Posterior cingulate gyrus (tissue), 11 donors: Measurements from ENCODE around the gene SORCS2.
A peak's percentile ranks its signal among the peaks of the same experiment; 100 is the strongest.

ENCODE experiments used
- DNase-seq, 10 donors: peaks; one replicate each; pipeline versions ENCODE4 v3.0.0 to v3.0.0-alpha.2; 2020 to 2021; ENCODE audit warnings: mixed read lengths in 3 of 10
- intact Hi-C: fragments of 100-400 bp; cut with DNase I; formaldehyde crosslinking; loops from one replicate; pipeline ENCODE4 v1.15.1; 2023

Gene SORCS2

GRCh38 chr4:7461230-7461629, 268.9 kb downstream of the SORCS2 start:
- intact Hi-C loops, result loop anchor here (5.0 to 10.0 kb wide), 3 partner anchors 136 to 341 kb away; no protein-coding TSS in a partner anchor
- DNase-seq, result peak in 4 of 10 donors; percentile 5 to 86 (median 49)

GRCh38 chr4:7462509-7462971, 270.2 kb downstream of the SORCS2 start:
- peak; percentile 37 to 94 (median 64) for DNase-seq
- intact Hi-C loops, result loop anchor here (1.0 to 10.0 kb wide), 5 partner anchors 138 to 340 kb away; partner anchors contain the start of gene SORCS2

- peak in 4 of 10 donors; percentile 29 to 84 (median 58) for DNase-seq
- intact Hi-C loops, result loop anchor here (5.0 to 10.0 kb wide), 3 partner anchors 139 to 339 kb away; no protein-coding TSS in a partner anchor
These were observed 271.4 kb downstream of the SORCS2 start for GRCh38 chr4:7463566-7464258.

- DNase-seq, result no peak
- intact Hi-C loops, result loop anchor here (5.0 to 10.0 kb wide), 3 partner anchors 139 to 338 kb away; no protein-coding TSS in a partner anchor
These were observed 271.9 kb downstream of the SORCS2 start for GRCh38 chr4:7464259-7464655.

GRCh38 chr4:7465017-7465416, 272.7 kb downstream of the SORCS2 start:
- no peak for DNase-seq
- intact Hi-C loops, result loop anchor here (10.0 kb wide), 2 partner anchors 140 to 160 kb away; no protein-coding TSS in a partner anchor

GRCh38 chr4:7466215-7466614, 273.9 kb downstream of the SORCS2 start:
- DNase-seq, result no peak
- intact Hi-C loops, result loop anchor here (10.0 kb wide), 2 partner anchors 141 to 159 kb away; no protein-coding TSS in a partner anchor

- intact Hi-C loops, result loop anchor here (10.0 kb wide), 2 partner anchors 142 to 158 kb away; no protein-coding TSS in a partner anchor
- DNase-seq, result peak in 9 of 10 donors; percentile 50 to 97 (median 77)
These were observed 274.6 kb downstream of the SORCS2 start for GRCh38 chr4:7466904-7467303.

- DNase-seq, result peak in 1 of 10 donors; percentile 34
- intact Hi-C loops, result loop anchor here (10.0 kb wide), 2 partner anchors 143 to 157 kb away; no protein-coding TSS in a partner anchor
These were observed 275.1 kb downstream of the SORCS2 start for GRCh38 chr4:7467471-7467870.

- DNase-seq, result no peak
- intact Hi-C loops, result loop anchor here (10.0 kb wide), 2 partner anchors 144 to 156 kb away; no protein-coding TSS in a partner anchor
These were observed 276.7 kb downstream of the SORCS2 start for GRCh38 chr4:7469023-7469422.

GRCh38 chr4:7470111-7470510, 277.8 kb downstream of the SORCS2 start:
- DNase-seq, result no peak
- intact Hi-C loops, result no loop called here

- intact Hi-C loops, result no loop called here
- no peak for DNase-seq
These were observed 278.3 kb downstream of the SORCS2 start for GRCh38 chr4:7470522-7471128.

- DNase-seq, result no peak
- intact Hi-C loops, result no loop called here
These were observed 280.2 kb downstream of the SORCS2 start for GRCh38 chr4:7472442-7473013.

GRCh38 chr4:7473081-7473480, 280.7 kb downstream of the SORCS2 start:
- intact Hi-C loops, result no loop called here
- DNase-seq, result no peak

GRCh38 chr4:7474320-7474719, 282.0 kb downstream of the SORCS2 start:
- DNase-seq, result no peak
- intact Hi-C loops, result no loop called here

GRCh38 chr4:7475207-7475606, 282.9 kb downstream of the SORCS2 start:
- no peak for DNase-seq
- intact Hi-C loops, result no loop called here

- intact Hi-C loops, result no loop called here
- no peak for DNase-seq
These were observed 284.5 kb downstream of the SORCS2 start for GRCh38 chr4:7476820-7477219.

GRCh38 chr4:7477695-7478094, 285.4 kb downstream of the SORCS2 start:
- no peak for DNase-seq
- intact Hi-C loops, result no loop called here

- DNase-seq, result no peak
- intact Hi-C loops, result no loop called here
These were observed 286.3 kb downstream of the SORCS2 start for GRCh38 chr4:7478665-7479064.

- intact Hi-C loops, result no loop called here
- no peak for DNase-seq
These were observed 288.1 kb downstream of the SORCS2 start for GRCh38 chr4:7480423-7480822.

- no peak for DNase-seq
- intact Hi-C loops, result no loop called here
These were observed 288.9 kb downstream of the SORCS2 start for GRCh38 chr4:7481227-7481626.

- intact Hi-C loops, result no loop called here
- no peak for DNase-seq
These were observed 292.8 kb downstream of the SORCS2 start for GRCh38 chr4:7485096-7485495.
